SJCRH30 (cell line): ENCODE measurements around the gene ANTXR2. TPM values are rescaled to one million over a fixed set of nuclear protein-coding genes. Genes with fewer than 3 reads are reported as not detected.
A peak's percentile ranks its signal among the peaks of the same experiment; 100 is the strongest.
"Not testable (repeated sequence)": the region's sequence is repeated elsewhere in the genome, so short reads cannot be mapped to it uniquely, and the experiment has no call there.

Experiments used
- DNase-seq, 2 experiments: peaks; one replicate each; pipeline ENCODE4 v3.0.0-alpha.2; 2015 to 2020
- H3K27ac ChIP-seq: fragments of 250-450 bp; sonication (Bioruptor Pico); 2 replicates; pipeline ENCODE4 v1.5.1; 2020; ENCODE audit warnings: mild to moderate bottlenecking, moderate library complexity
- H3K27me3 ChIP-seq: fragments of 250-450 bp; sonication (Bioruptor Pico); 2 replicates; pipeline ENCODE4 v1.5.1; 2020; ENCODE audit warnings: mild to moderate bottlenecking, moderate library complexity
- H3K36me3 ChIP-seq: fragments of 250-450 bp; sonication (Bioruptor Pico); 2 replicates; pipeline ENCODE4 v1.5.1; 2020; ENCODE audit warnings: mild to moderate bottlenecking, moderate library complexity
- H3K4me1 ChIP-seq: fragments of 250-450 bp; sonication (Bioruptor Pico); 2 replicates; pipeline ENCODE4 v1.5.1; 2020; ENCODE audit warnings: mild to moderate bottlenecking, moderate library complexity
- H3K4me3 ChIP-seq: fragments of 250-450 bp; sonication (Bioruptor Pico); 2 replicates; pipeline ENCODE4 v1.5.1; 2020; ENCODE audit warnings: mild to moderate bottlenecking, moderate library complexity
- H3K9me3 ChIP-seq: fragments of 250-450 bp; sonication (Bioruptor Pico); replicated peaks from 2 replicates; pipeline ENCODE4 v1.5.1; 2020; ENCODE audit warnings: mild to moderate bottlenecking, moderate library complexity
- total RNA-seq: library from RNA; depleted of rRNA; stranded (reverse); fragments of >200 nt; shearing (Covaris generic); gene quantifications from 2 replicates; pipeline ENCODE4 v1.2.3, GENCODE V29; 2014

The ANTXR2 gene
- total RNA-seq, 1 experiment from 2014 or later, result 34.5 TPM

- Histone ChIP-seq H3K4me1 (peaks cover 5% of the 10 kb centered on the region), H3K27me3 (no peaks in the 10 kb centered on the region), H3K27ac (no peak overlapping the region), H3K36me3 (peaks cover 31% of the 10 kb centered on the region), H3K4me3 (no peak overlapping the region), H3K9me3 (no peaks in the 10 kb centered on the region; the same call in 1 of the 2 replicates)
- no peak for DNase-seq
Observed at GRCh38 chr4:80009806-80010205, 63.2 kb downstream of the ANTXR2 start.

- Histone ChIP-seq H3K36me3 (peaks cover 36% of the 10 kb centered on the region), H3K4me3 (no peak overlapping the region)
- no peak for DNase-seq
Observed at GRCh38 chr4:80008971-80009370, 64.1 kb downstream of the ANTXR2 start.

GRCh38 chr4:80008351-80008750 is 64.7 kb downstream of the ANTXR2 start:
- Histone ChIP-seq H3K4me1 (peaks cover 5% of the 10 kb centered on the region), H3K4me3 (no peak overlapping the region), H3K9me3 (peaks cover 11% of the 10 kb centered on the region; the same call in 1 of the 2 replicates), H3K27me3 (no peaks in the 10 kb centered on the region), H3K36me3 (peaks cover 36% of the 10 kb centered on the region), H3K27ac (no peak overlapping the region)
- DNase-seq, result no peak

More at GRCh38 chr4:80008971-80009370, 64.1 kb downstream of the ANTXR2 start:
- Histone ChIP-seq H3K4me1 (peaks cover 5% of the 10 kb centered on the region), H3K27me3 (no peaks in the 10 kb centered on the region), H3K27ac (no peak overlapping the region), H3K9me3 (peaks cover 7% of the 10 kb centered on the region; the same call in 1 of the 2 replicates)

- H3K4me1 ChIP-seq, result peaks cover 5% of the 10 kb centered on the region
- H3K27ac ChIP-seq, result peak overlapping the region; percentile 7; the same call in 1 of the 2 replicates
- no peaks in the 10 kb centered on the region for H3K27me3 ChIP-seq
- DNase-seq, result peak in 1 of 2 experiments; percentile 21
- H3K9me3 ChIP-seq, result peaks cover 11% of the 10 kb centered on the region; the same call in 1 of the 2 replicates
- H3K4me3 ChIP-seq, result no peak overlapping the region
- H3K36me3 ChIP-seq, result peaks cover 36% of the 10 kb centered on the region
Observed at GRCh38 chr4:80007745-80008149, 65.3 kb downstream of the ANTXR2 start.

GRCh38 chr4:80006935-80007744 is 65.9 kb downstream of the ANTXR2 start:
- H3K27ac ChIP-seq, result peak overlapping the region; percentile 7; the same call in 1 of the 2 replicates
- peaks cover 5% of the 10 kb centered on the region for H3K4me1 ChIP-seq
- H3K9me3 ChIP-seq, result peaks cover 11% of the 10 kb centered on the region; the same call in 1 of the 2 replicates
- H3K4me3 ChIP-seq, result no peak overlapping the region
- no peaks in the 10 kb centered on the region for H3K27me3 ChIP-seq
- peaks cover 36% of the 10 kb centered on the region for H3K36me3 ChIP-seq
- DNase-seq, result peak in 1 of 2 experiments; percentile 23

GRCh38 chr4:80005863-80006262 is 67.2 kb downstream of the ANTXR2 start:
- no peak for DNase-seq
- Histone ChIP-seq H3K4me3 (no peak overlapping the region), H3K4me1 (no peaks in the 10 kb centered on the region; the same call in 1 of the 2 replicates), H3K27me3 (no peaks in the 10 kb centered on the region), H3K27ac (no peak overlapping the region), H3K9me3 (peaks cover 11% of the 10 kb centered on the region; the same call in 1 of the 2 replicates), H3K36me3 (peaks cover 36% of the 10 kb centered on the region)

- Histone ChIP-seq H3K4me3 (no peak overlapping the region), H3K9me3 (peaks cover 11% of the 10 kb centered on the region; the same call in 1 of the 2 replicates), H3K4me1 (no peaks in the 10 kb centered on the region; the same call in 1 of the 2 replicates), H3K27ac (no peak overlapping the region), H3K27me3 (no peaks in the 10 kb centered on the region), H3K36me3 (peaks cover 33% of the 10 kb centered on the region)
- DNase-seq, result no peak
Observed at GRCh38 chr4:80004319-80004718, 68.7 kb downstream of the ANTXR2 start.

GRCh38 chr4:80002559-80002958 is 70.5 kb downstream of the ANTXR2 start:
- DNase-seq, H3K4me1 ChIP-seq, H3K27ac ChIP-seq, H3K27me3 ChIP-seq, H3K4me3 ChIP-seq: not testable (repeated sequence)
- peaks cover 11% of the 10 kb centered on the region; the same call in 1 of the 2 replicates for H3K9me3 ChIP-seq
- H3K36me3 ChIP-seq, result peaks cover 23% of the 10 kb centered on the region

GRCh38 chr4:79999048-79999447 is 74.0 kb downstream of the ANTXR2 start:
- not testable (repeated sequence) for H3K4me1 ChIP-seq, H3K4me3 ChIP-seq, H3K36me3 ChIP-seq, H3K9me3 ChIP-seq, H3K27ac ChIP-seq, DNase-seq, H3K27me3 ChIP-seq

GRCh38 chr4:79998201-79998600 is 74.8 kb downstream of the ANTXR2 start:
- no peak overlapping the region for H3K27ac ChIP-seq
- no peaks in the 10 kb centered on the region for H3K27me3 ChIP-seq
- peaks cover 4% of the 10 kb centered on the region; the same call in 1 of the 2 replicates for H3K36me3 ChIP-seq
- no peak overlapping the region for H3K4me3 ChIP-seq
- no peak for DNase-seq
- H3K9me3 ChIP-seq, result no peaks in the 10 kb centered on the region; the same call in 1 of the 2 replicates
- no peaks in the 10 kb centered on the region for H3K4me1 ChIP-seq

GRCh38 chr4:79996851-79997250 is 76.2 kb downstream of the ANTXR2 start:
- no peak for DNase-seq
- Histone ChIP-seq H3K36me3 (peaks cover 4% of the 10 kb centered on the region; the same call in 1 of the 2 replicates), H3K27ac (no peak overlapping the region), H3K4me1 (no peaks in the 10 kb centered on the region), H3K4me3 (no peak overlapping the region), H3K27me3 (no peaks in the 10 kb centered on the region), H3K9me3 (no peaks in the 10 kb centered on the region)

- Histone ChIP-seq H3K36me3 (no peaks in the 10 kb centered on the region; the same call in 1 of the 2 replicates), H3K4me3 (no peak overlapping the region), H3K4me1 (no peaks in the 10 kb centered on the region), H3K27me3 (no peaks in the 10 kb centered on the region), H3K27ac (no peak overlapping the region), H3K9me3 (peaks cover 9% of the 10 kb centered on the region; the same call in 1 of the 2 replicates)
- DNase-seq, result no peak
Observed at GRCh38 chr4:79993476-79993875, 79.6 kb downstream of the ANTXR2 start.

- Histone ChIP-seq H3K27me3 (no peaks in the 10 kb centered on the region), H3K27ac (no peak overlapping the region), H3K4me1 (peaks cover 6% of the 10 kb centered on the region; the same call in 1 of the 2 replicates), H3K36me3 (peaks cover 2% of the 10 kb centered on the region; the same call in 1 of the 2 replicates), H3K9me3 (peaks cover 9% of the 10 kb centered on the region; the same call in 1 of the 2 replicates), H3K4me3 (no peak overlapping the region)
- DNase-seq, result no peak
Observed at GRCh38 chr4:79991601-79992000, 81.4 kb downstream of the ANTXR2 start.

GRCh38 chr4:79991100-79991499 is 81.9 kb downstream of the ANTXR2 start:
- H3K4me1 ChIP-seq, H3K27me3 ChIP-seq, H3K4me3 ChIP-seq, DNase-seq, H3K9me3 ChIP-seq, H3K36me3 ChIP-seq, H3K27ac ChIP-seq: not testable (repeated sequence)

GRCh38 chr4:79987401-79987800 is 85.6 kb downstream of the ANTXR2 start:
- Histone ChIP-seq H3K27me3 (no peaks in the 10 kb centered on the region), H3K36me3 (peaks cover 17% of the 10 kb centered on the region), H3K27ac (no peak overlapping the region), H3K4me1 (peaks cover 6% of the 10 kb centered on the region; the same call in 1 of the 2 replicates), H3K4me3 (no peak overlapping the region), H3K9me3 (peaks cover 9% of the 10 kb centered on the region; the same call in 1 of the 2 replicates)
- DNase-seq, result no peak
